GM18951 (cell line): ENCODE measurements around the gene PRMT3.
"Not testable (repeated sequence)": the region's sequence is repeated elsewhere in the genome, so short reads cannot be mapped to it uniquely, and the experiment has no call there.

Experiments used
- POLR2A ChIP-seq: IDR thresholded peaks from 4 replicates; pipeline ENCODE4 v1.6.1; 2011; ENCODE audit warnings: mild to moderate bottlenecking; ENCODE audit not compliant: insufficient read length, insufficient read depth; ENCODE audit errors: extremely low read depth
- in situ Hi-C: fragments of 300-500 bp; cut with MboI; formaldehyde crosslinking; loops from one replicate; pipeline ENCODE4 v1.12.0; 2022; ENCODE audit warnings: low sequenced_read_pairs, mixed read lengths, inconsistent platforms; ENCODE audit not compliant: unreplicated experiment

Gene PRMT3

GRCh38 chr11:20387261-20388095 is at the start of gene PRMT3:
PRMT3 (plus strand) TSS chr11:20387716; CDS start chr11:20387747, 31 bp downstream.
- in situ Hi-C loops: loop anchor here (10.0 kb wide), 1 partner anchor 217 kb away; no protein-coding TSS in a partner anchor
- TF ChIP-seq POLR2A: peak; percentile 90

DNA sequence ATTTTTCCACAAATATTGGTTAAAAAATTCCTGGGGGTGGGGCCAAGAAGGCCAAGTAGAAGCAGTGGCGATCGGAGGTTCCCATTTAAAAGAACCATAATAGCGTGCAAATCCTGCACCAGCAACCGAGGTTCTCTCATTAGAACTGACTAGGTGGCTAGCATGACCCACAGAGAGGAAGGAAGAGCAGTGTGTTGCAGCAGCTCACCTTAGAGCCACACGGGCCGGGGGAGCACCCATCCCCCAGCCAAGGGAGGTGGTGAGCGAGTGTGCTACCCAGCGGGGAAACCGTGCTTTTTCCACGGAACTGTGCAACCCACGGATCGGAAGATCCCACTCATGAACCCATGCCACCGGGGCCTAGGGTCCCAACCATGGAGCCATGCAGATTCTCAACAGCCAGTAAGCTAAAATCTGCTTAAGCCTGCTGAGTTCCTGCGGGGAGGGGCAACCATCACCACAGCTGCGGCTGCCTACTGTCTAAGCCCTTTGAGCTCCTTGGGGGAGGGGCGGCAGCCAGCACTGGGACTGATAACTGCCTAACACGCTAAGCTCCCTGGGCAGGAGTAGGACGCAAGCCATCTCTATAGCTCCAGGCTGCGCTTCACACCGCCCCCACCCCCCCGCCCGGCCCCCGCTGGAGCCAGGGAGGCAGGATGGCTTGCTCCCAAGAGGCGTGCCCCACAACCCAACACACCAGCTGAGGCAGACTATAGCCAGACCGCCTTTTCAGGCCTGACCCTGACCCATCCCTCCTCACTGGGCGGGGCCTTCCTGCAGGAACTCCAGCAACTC is 45.0 kb upstream of the PRMT3 start:
- TF ChIP-seq POLR2A: no peak
- in situ Hi-C loops: loop anchor here (25.0 kb wide), 1 partner anchor 405 kb away; no protein-coding TSS in a partner anchor

DNA sequence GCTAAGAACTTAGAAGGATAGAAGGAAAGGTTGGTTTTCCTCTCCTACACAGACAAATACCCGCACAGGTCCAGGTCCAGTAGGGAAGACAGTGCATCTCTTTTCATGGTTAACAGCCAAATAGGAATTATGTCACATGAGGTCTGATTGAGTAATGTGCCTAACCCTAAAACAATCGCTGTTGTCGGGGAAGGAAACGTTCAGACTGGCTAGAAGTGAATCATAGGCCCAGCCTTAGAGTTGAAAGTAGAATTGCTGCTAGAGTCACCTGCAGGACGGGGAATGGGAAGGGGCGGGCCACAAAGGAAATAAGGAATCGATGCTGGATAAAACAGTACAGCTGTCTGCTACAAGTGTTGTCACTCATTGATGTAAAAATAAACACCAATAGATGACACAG is 36.4 kb upstream of the PRMT3 start:
- TF ChIP-seq POLR2A: no peak
- in situ Hi-C loops: no loop called here

DNA sequence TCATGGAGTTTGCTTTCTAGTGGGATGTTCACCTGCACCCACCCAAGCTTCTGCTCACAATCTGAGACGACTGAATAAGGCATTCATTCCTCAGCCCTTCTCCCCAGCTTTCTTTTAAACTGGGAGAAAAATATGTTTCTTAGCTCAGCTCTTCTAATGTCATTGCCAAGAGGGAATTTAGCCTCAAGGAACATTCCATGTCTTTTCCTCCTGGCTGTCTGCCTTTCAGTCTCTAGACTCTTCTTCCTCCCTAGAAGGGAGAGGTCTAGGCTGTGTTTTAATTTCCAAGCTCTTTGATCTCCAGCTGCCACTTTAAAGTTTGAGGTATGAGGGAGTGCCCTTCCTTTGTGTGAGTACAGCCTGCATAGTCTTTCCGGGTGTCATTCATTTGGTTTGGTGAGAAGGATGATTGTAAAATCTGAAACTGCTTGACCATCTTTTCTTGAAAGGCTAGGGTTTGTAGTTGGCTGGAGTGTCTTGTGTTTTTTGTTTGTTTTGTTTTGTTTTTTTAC is 35.7 kb upstream of the PRMT3 start:
- in situ Hi-C loops: no loop called here
- no peak for TF ChIP-seq POLR2A

DNA sequence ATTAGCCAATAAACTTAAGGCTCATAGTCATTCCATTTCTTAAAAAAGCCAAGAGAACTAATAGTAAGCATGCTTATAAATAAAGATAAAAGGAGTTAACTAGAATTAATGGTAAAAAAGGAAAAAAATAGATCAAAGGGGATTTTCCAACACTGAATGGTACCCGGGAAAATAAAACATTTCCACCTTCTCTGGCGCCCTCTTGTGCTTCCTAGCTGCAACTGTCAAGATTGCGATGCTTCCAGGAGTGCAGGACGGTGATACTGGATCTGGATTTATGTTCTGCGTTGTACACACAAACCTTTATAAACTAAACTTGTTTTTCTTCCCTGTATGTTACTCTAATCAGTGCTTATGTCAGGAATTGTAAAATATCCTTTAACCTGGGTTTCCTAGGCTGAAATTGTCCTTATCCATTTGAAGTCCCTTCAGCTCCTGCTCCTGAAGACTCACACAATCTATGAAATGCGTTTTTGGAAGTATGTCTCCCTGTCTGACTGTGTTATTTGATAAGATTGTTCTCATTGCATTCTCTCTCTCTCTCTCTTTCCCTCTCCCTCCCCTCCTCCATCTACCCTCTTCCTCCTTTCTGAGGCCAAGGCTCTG is 33.6 kb upstream of the PRMT3 start:
- TF ChIP-seq POLR2A: no peak
- in situ Hi-C loops: no loop called here

DNA sequence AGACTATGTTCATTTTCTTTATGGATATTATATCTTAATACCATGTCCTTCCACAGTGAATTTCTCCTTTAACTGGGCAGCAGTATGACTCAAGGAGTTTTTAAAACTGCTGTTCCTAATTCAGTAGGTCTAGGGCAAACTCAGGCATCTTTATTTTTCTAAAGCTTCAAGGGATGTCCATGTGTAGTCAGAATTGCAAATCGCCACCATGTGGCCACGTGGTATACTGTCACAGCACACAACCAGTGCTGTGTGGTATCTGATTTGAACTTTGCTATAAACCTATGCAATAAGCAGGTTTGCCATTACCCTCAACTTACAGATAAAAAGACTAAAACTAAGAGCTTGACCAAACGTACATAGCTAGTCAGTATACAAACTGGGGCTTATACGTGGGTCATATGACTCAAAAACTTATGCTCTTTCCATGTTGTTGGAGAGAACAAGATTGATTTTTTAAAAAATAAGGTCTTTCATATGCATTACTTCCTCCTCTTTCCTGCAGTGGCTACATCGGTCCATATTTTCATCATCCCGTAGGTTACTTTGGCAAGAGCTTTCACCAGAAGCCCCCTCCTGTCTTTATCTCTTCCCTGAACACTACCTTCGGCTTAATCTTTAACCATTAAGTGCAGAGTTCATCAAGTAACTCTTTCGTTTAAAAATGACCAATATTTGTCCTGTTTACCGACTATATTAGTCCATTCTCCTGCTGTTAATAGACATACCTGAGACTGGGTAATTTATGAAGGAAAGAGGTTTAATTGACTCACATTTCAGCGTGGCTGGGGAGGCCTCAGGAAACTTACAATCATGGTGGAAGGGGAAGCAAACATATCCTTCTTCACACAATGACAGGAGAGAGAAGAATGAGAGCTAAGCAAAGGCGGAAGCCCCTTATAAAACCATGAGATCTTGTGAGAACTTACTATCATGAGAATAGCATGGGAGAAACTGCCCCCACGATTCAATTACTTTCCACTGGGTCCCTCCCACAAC is 32.0 kb upstream of the PRMT3 start:
- no peak for TF ChIP-seq POLR2A
- in situ Hi-C loops: no loop called here

GRCh38 chr11:20357150-20357549 is 30.4 kb upstream of the PRMT3 start:
- in situ Hi-C loops: no loop called here
- TF ChIP-seq POLR2A: no peak

DNA sequence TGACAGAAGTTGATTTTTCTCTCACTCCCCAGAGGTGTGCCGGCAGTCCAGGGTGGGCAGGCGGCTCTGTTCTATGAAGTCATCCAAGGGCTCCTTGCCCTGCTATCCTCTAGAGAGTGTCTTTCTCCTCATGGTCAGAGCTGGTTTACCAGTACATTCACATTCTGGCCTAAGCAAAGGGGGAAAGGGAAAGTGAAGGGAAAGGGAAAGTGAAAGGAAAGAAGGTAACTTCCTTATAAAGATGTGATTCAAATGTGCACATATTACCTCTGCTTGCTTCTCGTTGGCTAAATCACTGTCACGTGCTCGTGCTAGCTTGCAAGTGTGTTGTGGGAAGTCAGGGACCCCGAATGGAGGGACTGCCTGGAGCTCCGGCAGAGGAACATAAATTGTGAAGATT is 26.9 kb upstream of the PRMT3 start:
- in situ Hi-C loops: no loop called here
- no peak for TF ChIP-seq POLR2A

DNA sequence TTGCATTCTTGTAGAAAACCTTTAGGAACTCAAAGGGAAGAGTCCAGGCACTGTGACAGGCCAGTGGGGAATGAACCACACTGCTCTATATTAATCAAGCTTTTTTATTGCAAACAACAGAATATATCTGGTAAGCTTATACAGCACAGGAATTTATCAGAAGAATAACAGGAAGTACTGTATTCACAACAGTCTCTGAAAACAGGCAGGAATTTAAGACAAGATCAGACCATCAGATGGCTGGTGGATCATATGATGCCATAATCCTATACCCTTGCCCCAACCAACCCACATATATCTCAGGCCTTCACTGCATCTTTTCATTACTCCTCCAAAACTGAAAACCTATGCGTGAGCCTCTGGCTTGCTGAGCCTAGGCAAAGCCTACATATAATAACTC is 25.0 kb upstream of the PRMT3 start:
- no peak for TF ChIP-seq POLR2A
- in situ Hi-C loops: no loop called here

- in situ Hi-C loops: no loop called here
- TF ChIP-seq POLR2A: no peak
Measured at GRCh38 chr11:20363149-20363499, 24.4 kb upstream of the PRMT3 start.

DNA sequence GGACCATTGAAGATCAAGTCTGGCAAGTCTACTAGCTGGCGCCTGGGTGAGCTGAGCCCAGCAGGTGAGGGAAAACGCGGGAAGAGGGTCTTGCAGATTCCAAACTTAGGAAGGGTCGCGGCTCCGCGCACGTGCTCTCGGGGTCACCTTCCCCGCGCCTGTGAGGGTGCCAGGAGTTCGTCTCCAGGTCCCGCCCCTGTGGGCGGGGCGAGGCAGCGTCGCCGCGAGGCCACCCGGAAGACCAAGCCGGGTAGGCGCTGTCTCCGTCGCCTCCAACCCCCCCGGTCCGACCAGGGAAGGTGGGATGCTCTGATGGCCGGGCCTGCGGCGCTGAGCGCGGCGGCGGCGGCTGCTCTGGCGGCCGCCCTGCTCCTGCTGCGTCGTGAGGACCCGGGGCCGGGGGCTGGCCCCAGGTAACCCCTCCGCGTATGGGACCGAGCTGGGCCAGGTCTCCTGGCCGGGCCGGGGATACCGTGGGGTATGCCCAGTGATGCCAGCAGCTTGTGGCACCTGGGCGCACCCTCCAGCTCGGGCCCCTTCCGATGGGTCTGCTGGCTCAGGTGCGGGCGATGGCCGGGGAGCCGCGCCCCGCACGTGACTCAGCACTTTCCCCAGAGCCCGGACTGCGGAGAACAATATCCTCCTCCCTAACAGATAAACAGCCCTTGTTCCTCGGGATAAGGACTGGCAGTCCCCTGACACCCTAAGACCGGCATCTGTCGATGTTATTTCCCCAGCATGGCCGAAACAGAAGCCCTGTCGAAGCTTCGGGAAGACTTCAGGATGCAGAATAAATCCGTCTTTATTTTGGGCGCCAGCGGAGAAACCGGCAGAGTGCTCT is 23.8 kb upstream of the PRMT3 start, which contains the start of gene HTATIP2:
HTATIP2 (plus strand) TSS at position 215 of the 841 bp plus-strand sequence; CDS start at position 739, 524 bp downstream.
- in situ Hi-C loops: no loop called here

DNA sequence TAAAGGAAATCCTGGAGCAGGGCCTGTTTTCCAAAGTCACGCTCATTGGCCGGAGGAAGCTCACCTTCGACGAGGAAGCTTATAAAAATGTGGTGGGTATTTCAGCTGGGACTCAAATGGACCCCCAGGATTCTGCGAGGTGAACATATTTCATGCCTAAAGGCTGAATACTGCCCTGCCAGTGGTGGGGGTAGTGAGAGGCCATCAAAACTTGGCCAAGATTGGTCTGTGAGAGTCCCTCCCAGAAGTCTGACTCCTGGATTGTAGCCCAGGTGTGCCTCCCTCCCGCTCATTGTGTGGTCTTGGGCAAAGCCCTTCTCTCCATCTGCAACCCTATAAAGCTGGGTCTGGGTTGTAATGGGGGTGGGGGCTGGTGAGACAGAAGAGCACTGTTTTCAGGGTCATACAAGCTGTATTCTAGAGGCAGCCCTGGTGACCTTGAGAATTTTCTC is 23.1 kb upstream of the PRMT3 start:
- TF ChIP-seq POLR2A: no peak
- in situ Hi-C loops: no loop called here

More for the DNA sequence above, 23.8 kb upstream of the PRMT3 start, which contains the start of gene HTATIP2:
- TF ChIP-seq POLR2A: peak; percentile 84

DNA sequence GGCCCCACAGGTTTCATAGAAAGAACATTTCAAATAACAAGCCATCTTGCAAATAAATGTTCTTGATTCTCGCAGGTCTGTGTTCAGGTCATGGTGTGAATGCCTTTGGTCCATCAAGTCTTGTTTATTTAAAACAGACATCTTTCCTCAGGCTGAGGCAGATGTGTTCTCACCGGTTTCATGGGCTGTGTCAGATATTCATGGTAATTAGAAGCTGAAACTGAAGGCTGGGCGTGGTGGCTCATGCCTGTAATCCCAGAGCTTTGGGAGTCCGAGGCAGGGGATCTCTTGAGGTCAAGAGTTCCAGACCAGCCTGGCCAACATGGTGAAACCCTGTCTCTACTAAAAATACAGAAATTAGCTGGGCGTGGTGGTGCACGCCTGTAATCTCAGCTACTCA is 22.1 kb upstream of the PRMT3 start:
- in situ Hi-C loops: not testable (repeated sequence)
